Breast epithelium (tissue), 3 donors: ENCODE data around the gene MERTK.

Experiments
- POLR2A ChIP-seq: fragments of 450-650 bp; IDR thresholded peaks from one replicate; pipeline ENCODE4 v1.6.1; 2016; ENCODE audit warnings: antibody characterized with exemption, mild to moderate bottlenecking, moderate library complexity
- POLR2AphosphoS5 ChIP-seq, 3 donors: sonication (generic); formaldehyde crosslinking; IDR thresholded peaks; one replicate each; pipeline ENCODE4 v1.6.1; 2017; ENCODE audit warnings: antibody characterized with exemption in 3 of 3
- TF ChIP-seq, protein P1 (sequence below), 3 donors: fragments of 450-650 bp; IDR thresholded peaks; one replicate each; pipeline ENCODE4 v1.5.1; 2016 to 2017; ENCODE audit warnings: antibody characterized with exemption in 3 of 3, mild to moderate bottlenecking in 3 of 3, moderate library complexity in 3 of 3

DNA sequence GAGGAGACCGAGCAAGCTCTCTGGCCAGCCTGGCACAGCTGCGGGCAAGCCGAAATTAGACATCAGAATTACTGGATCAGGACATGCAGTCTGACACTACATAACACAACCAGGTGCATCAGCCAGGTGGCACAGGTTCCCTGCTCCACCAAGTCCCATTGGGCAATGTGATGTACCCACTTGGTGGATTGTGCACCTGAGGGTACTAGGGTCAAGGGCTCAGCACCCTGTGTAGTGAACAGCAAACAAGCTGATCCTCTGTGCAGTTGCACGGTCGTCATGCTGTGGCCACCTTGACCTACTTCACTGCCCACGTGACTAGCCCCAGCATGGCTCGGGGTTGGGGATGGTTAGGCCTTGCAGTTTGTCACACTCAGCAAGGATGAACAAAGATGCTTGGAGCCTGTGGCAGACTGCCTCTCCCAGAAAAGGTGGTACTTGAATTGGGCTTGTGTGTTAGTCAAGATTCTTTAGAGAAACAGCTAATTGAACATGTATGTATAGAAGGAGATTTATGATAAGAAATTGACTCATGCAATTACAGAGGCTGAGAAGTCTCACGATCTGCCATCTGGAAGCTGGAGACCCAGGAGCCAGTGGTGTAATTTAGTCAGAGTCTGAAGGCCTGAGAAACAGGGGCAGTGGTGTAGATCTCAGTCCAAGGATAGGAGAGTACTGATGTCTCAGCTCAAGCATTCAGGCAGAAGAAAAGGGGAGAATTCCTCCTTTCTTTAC, 85.2 kb downstream of the MERTK start:
- TF ChIP-seq, protein P1, sequence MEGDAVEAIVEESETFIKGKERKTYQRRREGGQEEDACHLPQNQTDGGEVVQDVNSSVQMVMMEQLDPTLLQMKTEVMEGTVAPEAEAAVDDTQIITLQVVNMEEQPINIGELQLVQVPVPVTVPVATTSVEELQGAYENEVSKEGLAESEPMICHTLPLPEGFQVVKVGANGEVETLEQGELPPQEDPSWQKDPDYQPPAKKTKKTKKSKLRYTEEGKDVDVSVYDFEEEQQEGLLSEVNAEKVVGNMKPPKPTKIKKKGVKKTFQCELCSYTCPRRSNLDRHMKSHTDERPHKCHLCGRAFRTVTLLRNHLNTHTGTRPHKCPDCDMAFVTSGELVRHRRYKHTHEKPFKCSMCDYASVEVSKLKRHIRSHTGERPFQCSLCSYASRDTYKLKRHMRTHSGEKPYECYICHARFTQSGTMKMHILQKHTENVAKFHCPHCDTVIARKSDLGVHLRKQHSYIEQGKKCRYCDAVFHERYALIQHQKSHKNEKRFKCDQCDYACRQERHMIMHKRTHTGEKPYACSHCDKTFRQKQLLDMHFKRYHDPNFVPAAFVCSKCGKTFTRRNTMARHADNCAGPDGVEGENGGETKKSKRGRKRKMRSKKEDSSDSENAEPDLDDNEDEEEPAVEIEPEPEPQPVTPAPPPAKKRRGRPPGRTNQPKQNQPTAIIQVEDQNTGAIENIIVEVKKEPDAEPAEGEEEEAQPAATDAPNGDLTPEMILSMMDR (IDR thresholded peaks at IDR 0.05), result no peak
- TF ChIP-seq POLR2AphosphoS5 (IDR thresholded peaks at IDR 0.05) (no peak), POLR2A (no peak)
